Astrocyte of the cerebellum (primary cell): ENCODE measurements around the gene ABHD10.

ENCODE experiments used
- DNase-seq: peaks from one replicate; pipeline ENCODE4 v3.0.0-alpha.2; 2011; ENCODE audit warnings: low read depth
- H3K4me3 ChIP-seq: 2 replicates; pipeline ENCODE4 v1.5.1; 2011; ENCODE audit warnings: mild to moderate bottlenecking, low read depth, low read length, moderate library complexity
- in situ Hi-C: cut with HindIII; loops from 2 replicates; pipeline ENCODE4 v1.10.0; 2017; ENCODE audit warnings: low sequenced_read_pairs
- TF ChIP-seq, protein P1 (sequence below): IDR thresholded peaks from 2 replicates; pipeline ENCODE4 v1.5.1; 2012; ENCODE audit warnings: low read length, low read depth, moderate library complexity, mild to moderate bottlenecking; ENCODE audit errors: missing control alignments

Gene ABHD10

GRCh38 chr3:111998636-111999483 is 20.0 kb downstream of the ABHD10 start, which contains the start of gene TAGLN3:
Gene TAGLN3, plus strand, starts transcription at chr3:111998922. Its CDS starts 501 bp downstream, at chr3:111999423.
- TF ChIP-seq, protein P1, sequence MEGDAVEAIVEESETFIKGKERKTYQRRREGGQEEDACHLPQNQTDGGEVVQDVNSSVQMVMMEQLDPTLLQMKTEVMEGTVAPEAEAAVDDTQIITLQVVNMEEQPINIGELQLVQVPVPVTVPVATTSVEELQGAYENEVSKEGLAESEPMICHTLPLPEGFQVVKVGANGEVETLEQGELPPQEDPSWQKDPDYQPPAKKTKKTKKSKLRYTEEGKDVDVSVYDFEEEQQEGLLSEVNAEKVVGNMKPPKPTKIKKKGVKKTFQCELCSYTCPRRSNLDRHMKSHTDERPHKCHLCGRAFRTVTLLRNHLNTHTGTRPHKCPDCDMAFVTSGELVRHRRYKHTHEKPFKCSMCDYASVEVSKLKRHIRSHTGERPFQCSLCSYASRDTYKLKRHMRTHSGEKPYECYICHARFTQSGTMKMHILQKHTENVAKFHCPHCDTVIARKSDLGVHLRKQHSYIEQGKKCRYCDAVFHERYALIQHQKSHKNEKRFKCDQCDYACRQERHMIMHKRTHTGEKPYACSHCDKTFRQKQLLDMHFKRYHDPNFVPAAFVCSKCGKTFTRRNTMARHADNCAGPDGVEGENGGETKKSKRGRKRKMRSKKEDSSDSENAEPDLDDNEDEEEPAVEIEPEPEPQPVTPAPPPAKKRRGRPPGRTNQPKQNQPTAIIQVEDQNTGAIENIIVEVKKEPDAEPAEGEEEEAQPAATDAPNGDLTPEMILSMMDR = no peak
- peak within 1 kb of the TSS; percentile 53 for H3K4me3 ChIP-seq
- no peak for DNase-seq
- in situ Hi-C loops = no loop called here

DNA sequence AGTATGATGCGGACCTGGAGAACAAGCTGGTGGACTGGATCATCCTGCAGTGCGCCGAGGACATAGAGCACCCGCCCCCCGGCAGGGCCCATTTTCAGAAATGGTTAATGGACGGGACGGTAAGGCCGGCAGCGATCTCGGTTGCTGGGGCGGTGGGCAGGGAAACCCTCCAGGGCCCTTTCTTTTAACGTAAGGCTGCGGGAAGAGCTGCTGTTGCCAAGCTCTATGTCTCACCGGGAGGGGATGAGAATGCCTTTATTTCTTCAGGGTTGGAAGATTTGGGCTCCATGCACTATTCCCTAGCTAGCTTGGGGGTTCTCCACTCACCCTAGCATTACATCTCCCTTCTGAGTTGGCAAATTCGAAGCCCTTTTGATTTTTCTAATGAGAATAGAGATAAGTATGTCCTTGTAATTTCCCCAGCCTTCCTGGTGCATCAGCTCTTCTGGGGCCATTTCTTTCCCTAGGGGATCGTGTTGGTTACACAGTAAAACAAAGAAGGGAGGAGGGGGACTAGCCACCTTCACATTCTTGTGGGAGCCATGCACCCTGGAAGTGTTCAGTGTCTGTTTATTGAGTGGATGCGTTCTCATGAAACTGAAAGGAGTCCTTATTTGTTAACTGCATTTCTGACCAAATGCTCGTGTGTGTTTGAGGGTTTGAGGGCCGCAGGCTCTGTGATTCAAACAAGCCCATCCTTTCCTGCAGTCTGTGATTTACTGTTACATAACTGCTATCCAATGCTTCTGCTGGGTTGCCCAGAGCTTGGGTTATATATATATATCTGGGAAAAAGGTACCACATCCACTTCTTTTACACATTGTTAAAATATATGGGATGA is 20.9 kb downstream of the ABHD10 start:
- peak overlapping the region; percentile 53 for H3K4me3 ChIP-seq
- no peak for DNase-seq

GRCh38 chr3:112000367-112000771 is 21.5 kb downstream of the ABHD10 start:
- DNase-seq = no peak
- in situ Hi-C loops = no loop called here
- H3K4me3 ChIP-seq = peak overlapping the region; percentile 53
- TF ChIP-seq, protein P1 = no peak

More for the DNA sequence above, 20.9 kb downstream of the ABHD10 start:
- in situ Hi-C loops = no loop called here
- TF ChIP-seq, protein P1 = no peak

DNA sequence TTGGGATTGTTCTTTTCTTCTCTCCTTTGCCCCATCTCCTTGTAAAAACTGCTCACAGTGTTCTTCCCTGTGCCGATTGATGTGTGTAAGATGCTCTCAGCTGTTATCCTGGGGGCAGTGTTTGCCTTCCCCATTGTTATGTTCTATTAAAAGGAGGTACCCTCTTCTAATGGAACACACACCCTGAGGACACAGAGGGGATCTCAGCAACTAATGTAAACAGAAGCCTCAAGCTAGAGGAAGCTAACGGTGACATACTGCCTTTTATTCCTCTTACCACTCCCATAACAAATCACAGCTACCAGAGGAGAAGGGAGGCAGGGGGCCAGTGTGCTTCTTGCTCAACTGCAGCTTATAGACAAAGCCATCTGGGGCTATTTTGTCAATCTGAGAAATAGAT is 22.1 kb downstream of the ABHD10 start:
- no peak for DNase-seq
- TF ChIP-seq, protein P1 = no peak
- in situ Hi-C loops = no loop called here
- H3K4me3 ChIP-seq = no peak overlapping the region

DNA sequence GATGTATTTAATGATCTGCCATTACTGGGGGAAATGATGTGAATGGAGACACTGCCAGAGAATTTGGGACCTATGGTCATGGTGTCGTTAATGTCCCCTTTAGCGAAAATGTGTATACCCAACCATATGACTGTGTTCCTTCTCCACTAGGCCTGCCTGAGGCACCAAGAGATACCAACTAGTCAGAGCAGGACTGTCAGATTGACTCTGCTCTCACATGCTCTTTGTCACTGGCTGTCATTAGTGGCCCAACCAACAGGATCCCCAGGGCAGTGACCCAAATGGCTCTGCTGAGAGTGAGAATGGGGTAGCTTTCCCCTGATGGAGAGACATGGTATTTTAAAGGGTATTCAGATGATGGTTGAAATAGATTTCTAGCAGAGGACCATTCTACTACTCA is 22.7 kb downstream of the ABHD10 start:
- TF ChIP-seq, protein P1 = no peak
- no peak overlapping the region for H3K4me3 ChIP-seq

DNA sequence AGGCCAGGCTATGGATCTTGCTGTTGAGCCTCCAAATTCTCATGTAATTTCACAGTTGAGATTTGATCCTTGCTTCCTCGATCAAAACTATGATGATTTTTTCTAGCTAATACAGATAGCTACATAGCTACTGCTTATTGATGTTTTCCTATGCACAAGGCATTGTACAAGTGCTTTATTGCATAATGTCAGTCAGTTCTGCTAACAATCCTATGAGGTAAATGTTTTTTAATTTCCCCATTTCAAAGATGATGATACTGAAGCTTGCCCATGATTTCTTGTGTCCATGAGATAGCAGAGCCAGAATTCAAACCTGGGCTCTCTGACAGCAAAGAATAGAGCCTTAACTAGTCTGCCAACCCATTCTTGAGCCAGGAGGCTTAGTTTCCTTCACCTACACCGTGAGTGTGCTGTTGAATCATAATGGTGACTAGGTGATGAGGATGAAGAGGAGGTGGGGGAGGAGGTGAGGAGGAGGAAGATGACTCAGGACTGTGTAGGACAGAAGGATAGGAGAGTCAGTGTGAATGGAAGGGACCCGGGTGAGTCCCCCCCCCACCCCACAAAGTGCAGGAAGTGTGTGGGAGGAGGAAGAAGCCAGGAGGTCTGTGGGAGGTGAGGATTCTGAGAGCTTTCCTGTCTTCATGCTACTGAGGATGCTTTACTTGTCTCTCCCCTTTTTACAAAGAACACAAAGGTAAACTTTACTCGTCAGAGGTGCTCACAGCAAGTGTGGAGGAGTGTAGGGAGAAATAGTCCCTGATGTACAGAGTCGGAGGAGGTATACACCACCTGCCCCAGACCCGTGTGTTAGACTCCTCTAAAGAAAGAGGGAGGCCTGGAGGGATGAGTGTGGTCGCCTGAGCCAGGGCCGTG is 23.5 kb downstream of the ABHD10 start:
- no peak overlapping the region for H3K4me3 ChIP-seq
- in situ Hi-C loops = no loop called here
- DNase-seq = no peak
- TF ChIP-seq, protein P1 = no peak

More for the DNA sequence above, 22.7 kb downstream of the ABHD10 start:
- DNase-seq = no peak
- in situ Hi-C loops = no loop called here
